Tongue (tissue), 2 donors: ENCODE data around the gene DUSP5. TPM values are rescaled to one million over a fixed set of nuclear protein-coding genes. Genes with fewer than 3 reads are reported as not detected.
A peak's percentile ranks its signal among the peaks of the same experiment; 100 is the strongest.
"Not testable (repeated sequence)": the region's sequence is repeated elsewhere in the genome, so short reads cannot be mapped to it uniquely, and the experiment has no call there.

Source experiments
- DNase-seq: peaks from one replicate; pipeline ENCODE4 v3.0.0-alpha.2; 2015
- total RNA-seq: library from RNA; depleted of rRNA; stranded (reverse); fragments of >200 nt; gene quantifications from one replicate; pipeline ENCODE4 v1.2.3, GENCODE V29; 2014

The DUSP5 gene, protein sequence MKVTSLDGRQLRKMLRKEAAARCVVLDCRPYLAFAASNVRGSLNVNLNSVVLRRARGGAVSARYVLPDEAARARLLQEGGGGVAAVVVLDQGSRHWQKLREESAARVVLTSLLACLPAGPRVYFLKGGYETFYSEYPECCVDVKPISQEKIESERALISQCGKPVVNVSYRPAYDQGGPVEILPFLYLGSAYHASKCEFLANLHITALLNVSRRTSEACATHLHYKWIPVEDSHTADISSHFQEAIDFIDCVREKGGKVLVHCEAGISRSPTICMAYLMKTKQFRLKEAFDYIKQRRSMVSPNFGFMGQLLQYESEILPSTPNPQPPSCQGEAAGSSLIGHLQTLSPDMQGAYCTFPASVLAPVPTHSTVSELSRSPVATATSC
- 10.5 TPM for total RNA-seq

DNA sequence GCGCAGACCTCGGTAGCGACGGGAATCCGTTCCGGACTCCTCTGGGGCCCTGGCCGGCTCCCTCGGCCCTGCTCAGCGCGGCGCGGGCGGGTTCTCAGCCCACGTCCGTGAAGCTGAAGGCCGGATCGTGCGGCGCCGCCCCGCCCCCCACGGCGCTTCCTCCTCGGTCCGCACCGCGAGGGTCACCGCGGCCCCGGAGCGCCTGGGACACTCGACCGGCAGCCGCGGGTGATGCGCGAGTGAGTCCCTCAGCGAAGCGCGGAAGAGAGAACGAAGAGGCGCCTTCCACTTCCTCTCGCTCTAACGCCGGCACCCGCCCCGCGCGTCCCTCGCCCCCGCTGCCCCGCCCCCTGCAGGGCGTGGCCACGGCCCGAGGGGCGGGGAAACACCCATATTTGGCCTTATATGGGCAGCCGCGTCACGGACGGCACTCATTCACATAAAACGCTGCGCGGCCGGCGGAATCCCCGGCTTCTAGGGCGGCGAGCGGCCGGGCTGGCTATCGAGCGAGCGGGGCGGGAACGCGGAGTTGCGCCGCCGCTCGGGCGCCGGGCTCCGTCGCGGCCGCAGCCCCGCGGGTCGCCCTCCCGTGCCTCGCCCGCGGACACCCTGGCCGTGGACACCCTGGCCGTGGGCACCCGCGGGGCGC, at the start of gene DUSP5:
Gene DUSP5 (plus strand): TSS at position 470 of the 649 bp plus-strand sequence. CDS start 215 bp downstream, outside the sequence.
- DNase-seq, result peak; percentile 97

DNA sequence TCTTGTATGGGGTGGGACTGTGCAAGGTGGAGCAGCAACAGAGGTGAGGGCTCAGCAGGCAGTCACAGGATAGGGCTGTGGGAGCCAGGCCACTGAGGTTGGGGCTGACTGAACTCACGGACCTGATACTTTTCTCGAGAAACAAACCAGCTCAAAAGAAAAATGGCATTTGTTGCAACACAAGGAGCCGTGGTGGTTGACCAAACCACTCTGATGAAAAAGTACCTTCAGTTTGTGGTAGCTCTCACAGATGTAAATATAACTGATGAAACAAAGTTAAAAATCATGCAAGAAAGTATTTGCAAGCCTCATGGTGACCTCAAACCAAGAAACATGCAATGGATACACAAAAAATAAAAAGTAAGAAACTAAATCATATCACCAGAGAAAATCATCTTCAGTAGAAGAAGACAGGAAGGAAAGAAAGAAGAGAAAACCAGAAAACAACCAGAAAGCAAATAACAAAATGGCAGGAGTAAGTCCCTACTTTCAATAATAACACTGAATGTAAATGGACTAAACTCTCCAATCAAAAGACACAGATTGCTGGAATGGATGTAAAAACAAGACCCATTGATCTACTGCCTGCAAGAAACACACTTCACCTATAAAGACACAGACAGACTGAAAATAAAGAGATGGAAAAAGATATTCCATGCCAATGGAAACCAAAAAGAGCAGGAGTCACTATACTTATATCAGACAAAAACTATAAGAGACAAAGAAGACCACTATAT, 48.9 kb upstream of the DUSP5 start:
- DNase-seq, result no peak

DNA sequence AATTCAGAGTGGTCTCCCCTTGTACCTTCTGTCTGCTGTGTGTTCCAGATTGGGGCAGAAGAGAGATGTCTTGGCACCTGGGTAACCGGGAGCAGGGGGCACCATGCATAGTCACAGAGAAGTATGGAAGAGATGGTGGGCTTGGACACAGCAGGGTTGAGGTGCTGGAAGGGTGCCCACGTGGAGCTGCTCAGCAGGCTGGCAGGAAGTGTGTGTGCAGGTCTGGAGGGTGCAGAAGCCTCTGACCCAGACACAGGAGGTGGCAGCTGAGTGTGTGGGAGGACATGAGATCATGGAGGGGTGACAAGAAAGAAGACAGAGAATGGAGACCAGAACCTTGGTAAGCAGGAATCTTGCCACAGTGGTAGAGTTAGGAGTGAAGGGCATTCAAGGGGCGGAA, 42.3 kb upstream of the DUSP5 start:
- DNase-seq, result no peak

DNA sequence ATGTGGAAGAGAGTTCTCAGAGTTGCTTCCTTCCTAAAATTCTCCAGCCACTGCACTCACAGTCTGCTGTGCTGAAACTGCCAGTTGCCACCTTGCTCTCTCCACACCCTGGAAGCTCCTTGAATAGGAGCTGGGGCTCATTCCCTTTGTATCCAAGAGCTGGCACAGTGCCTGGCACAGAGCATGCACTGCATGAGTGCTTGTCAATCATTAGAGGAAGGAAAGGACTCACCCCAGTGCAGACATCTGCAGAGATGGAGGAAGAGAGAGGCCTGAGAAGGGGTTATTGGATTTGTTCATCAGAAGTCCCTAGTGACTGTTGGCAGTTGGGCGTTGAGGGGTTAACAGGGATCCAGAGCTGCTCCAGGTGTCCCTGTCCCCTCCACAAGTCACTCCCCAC, 41.7 kb upstream of the DUSP5 start:
- DNase-seq, result peak; percentile 84

DNA sequence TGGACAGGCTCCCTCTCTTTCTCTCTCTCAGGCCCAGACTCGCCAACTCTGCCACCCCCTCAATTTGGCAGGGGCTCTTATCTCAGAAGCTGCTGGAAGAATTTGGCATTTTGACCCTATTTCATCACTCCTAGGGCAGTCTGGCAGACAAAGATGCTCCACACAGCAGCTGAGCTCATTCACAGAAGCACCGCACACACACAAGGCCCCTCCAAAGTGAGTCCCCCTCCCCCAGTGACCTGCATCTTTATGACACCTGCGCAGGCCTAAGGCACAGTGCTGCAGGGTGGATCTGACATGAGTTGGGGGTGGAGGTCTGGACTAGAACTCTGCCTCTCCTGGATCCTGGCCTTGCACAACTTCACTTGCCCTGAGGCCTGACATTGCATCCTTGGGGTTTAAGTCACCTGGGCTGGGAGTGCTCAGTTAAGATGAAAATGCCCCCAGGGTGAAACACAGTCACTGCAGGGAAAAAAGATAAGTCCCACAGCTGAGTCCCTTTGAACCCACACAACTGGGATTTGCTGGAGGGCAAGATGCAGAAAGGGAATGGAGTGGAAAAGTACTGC, 41.1 kb upstream of the DUSP5 start:
- peak; percentile 35 for DNase-seq

DNA sequence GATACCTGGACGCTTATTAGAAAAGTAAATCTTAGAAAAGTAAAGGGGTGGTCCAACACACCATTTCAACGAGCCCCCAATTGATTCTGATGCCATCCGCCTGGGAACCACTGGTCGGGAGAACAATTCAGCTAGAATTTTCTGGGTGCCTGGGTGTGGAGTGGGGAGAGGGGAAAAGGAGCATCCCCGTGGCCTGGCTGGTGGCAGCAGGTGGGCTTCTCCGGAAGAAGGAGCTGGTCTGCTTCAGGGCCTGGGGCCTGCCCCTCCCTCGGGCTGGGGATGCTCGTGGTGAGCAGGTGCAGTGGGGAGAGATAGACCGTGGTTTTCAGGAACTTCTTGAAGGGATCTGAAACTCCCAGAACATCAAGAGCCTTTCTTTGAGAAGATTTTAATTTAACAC, 39.9 kb upstream of the DUSP5 start:
- no peak for DNase-seq

DNA sequence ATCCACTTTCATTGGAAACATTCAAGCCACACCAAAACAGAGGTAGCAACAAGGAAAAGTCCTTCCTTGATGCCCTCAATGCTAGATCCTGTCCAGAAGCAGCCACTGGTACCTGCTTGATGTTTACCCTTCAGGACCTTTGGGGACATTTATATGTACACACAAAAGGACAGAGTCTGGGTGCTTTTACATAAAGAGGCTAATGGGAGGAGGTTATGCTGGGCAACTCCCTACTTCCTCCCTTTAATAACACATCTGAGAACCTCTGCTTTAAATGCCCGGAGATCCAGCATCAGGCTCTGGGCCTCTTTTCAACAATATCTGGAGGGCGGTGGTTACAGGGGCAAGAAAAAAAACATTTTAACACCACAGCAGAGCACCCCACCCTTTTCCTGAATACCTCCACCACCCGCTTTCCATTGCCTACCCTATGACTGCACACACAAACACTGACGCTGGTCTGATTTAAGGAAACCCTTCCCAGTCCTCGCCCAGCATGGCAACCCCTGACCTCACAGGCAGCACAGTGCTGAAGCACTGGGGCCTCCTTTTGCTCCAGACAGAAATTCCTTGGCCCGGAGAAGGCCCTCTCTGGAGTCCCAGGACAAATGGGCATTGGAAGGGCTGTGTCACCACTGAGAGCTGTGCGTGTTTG, 39.3 kb upstream of the DUSP5 start:
- no peak for DNase-seq

DNA sequence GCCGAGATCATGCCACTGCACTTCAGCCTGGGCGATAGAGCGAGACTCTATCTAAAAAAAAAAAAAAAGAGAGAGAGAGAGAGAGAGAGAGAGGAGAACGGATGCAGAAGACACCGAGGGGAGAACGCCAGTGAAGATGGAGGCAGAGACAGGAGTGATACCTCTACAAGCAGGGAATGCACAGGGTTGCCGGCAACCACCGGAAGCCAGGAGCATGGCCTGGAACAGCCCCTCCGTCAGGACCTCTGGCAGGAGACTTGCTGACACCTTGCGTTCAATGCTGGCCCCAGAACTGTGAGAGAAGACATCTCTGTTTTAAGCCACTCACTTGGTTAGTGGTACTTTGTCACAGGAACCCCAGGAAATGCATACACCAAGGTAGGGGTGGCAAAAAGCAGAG, 38.1 kb upstream of the DUSP5 start:
- no peak for DNase-seq

DNA sequence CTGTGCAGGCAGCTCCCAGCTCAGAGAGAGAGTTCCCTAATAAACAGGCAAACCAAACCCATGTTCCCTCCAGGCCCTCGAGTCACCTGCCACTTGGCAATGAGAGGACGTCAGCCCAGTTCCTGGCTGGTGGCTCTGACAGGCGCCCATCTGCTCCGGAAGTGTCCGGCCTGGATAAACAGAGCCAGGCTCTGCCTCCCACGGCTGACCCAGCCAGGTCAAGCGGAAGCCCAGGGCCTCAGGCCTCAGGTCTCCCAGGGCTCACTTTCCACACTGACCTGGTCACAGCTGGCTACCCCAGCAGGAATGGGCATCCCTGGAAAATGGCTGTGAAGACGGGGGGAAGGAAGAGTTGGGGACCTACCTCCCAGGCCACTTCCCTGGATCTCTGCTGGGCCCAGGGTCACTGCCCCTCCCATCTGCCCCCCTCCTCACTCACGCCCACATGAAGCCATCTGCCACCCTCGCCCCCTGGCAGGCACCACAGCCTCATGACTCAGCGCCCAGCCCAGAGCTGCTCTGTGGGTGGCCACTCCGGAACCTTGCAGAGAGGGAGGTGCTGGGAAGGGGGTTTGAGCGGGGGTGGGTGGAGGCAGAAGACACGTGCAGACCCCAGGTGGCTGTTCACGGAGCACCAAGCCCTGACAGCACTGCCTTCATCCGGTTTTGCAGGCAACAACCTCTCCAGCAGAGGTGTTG, 37.4 kb upstream of the DUSP5 start:
- DNase-seq, result peak; percentile 25

DNA sequence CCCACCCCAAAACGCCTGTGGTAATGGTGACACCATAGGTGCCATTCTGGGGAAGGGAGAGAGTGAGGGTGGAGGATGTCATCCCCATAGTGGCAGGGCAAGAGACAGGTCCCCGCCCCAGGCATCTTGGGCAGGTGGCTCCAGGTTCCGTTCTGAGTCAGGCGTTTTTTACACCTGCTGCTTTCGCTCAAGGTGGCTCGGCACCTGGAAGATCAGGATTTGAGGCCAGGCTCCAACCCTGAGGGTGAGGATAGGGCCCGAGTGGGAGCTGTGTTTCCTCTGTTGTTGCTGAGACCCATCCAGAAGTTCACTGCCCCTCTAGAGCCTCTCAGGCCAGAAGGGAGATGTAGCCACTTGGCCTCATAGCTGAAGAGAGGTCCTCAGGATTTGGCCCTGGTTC, 36.6 kb upstream of the DUSP5 start:
- DNase-seq, result no peak

DNA sequence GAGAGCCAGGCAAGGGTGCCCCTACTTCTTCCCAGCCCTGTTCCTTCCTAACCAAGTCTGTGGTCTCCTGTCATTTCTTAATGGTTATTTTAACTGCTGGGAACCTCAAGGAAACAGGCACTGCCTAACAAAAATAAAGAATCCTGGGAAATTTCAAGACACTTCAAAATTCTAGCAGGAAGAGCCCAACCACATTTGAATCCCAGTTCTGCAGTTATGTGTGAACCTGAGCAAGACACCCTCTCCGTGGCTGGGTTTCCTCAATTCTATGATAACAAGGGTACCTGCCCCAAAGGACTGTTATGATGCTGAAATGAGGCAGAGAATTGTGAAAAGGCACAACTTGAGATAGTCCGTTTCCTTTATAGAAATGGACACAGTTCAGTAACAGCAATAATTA, 36.2 kb upstream of the DUSP5 start:
- DNase-seq, result no peak

DNA sequence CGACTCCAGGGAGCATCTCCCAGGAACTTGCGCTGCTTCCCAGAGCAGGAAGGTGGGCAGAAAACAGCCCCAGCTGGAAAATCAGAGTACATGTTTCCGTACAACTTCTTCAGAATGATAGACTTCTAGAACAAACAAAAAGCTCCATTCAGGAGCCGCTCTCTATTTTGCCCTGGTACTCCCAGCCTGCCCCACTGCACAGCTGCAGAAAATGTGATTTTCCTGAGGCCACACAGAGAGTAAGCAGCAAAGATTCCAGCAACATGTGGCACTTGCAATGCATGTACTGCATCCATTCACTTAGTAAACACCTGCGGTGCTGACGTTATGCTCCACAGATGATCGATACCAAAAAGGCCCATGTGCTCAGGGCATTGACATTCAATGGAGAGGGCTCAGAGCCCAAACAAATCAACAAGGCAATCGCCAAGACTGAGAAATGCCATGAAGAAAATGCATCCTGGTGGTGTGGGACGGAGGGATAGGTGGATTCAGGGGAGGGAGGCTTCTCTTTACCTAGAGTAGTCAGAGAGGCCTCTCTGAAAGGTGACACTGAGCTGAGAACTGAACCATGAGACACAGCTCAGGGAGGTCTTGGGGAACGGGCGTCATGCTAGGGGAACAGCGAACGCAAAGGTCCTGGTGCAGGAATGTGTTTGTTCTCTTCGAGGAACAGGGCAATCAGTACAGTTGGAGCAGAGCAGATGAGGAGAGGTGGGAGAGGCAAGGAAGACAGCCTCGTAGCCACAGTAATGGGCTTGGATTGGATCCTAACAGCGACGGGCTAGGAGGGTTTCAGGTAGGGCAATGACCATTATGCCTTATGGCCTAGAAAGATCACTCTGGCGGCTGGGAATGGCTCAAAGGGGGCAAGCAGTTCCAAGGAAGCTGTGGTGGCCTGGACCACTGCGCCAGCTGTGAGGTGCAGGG, 35.3 kb upstream of the DUSP5 start:
- peak; percentile 19 for DNase-seq

DNA sequence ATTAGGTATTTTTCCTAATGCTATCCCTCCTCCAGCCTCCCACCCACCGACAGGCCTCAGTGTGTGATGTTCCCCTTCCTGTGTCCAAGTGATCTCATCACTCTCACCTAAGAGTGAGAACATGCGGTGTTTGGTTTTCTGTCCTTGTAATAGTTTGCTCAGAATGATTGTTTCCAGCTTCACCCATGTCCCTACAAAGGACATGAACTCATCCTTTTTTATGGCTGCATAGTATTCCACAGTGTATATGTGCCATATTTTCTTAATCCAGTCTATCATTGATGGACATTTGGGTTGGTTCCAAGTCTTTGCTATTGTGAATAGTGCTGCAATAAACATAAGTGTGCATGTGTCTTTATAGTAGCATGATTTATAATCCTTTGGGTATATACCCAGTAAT, 29.4 kb upstream of the DUSP5 start:
- DNase-seq, result not testable (repeated sequence)

DNA sequence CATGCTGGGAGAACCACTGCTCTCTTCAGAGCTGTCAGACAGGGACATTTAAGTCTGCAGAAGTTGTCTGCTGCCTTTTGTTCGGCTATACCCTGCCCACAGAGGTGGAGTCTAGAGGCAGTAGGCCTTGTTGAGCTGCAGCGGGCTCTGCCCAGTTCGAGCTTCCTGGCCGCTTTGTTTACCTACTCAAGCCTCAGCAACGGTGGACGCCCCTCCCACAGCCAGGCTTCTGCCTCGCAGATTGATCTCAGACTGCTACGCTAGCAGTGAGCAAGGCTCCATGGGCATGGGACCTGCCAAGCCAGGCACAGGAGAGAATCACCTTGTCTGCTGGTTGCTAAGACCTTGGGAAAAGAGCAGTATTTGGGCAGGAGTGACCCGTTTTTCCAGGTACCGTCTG, 27.2 kb upstream of the DUSP5 start:
- DNase-seq, result not testable (repeated sequence)

DNA sequence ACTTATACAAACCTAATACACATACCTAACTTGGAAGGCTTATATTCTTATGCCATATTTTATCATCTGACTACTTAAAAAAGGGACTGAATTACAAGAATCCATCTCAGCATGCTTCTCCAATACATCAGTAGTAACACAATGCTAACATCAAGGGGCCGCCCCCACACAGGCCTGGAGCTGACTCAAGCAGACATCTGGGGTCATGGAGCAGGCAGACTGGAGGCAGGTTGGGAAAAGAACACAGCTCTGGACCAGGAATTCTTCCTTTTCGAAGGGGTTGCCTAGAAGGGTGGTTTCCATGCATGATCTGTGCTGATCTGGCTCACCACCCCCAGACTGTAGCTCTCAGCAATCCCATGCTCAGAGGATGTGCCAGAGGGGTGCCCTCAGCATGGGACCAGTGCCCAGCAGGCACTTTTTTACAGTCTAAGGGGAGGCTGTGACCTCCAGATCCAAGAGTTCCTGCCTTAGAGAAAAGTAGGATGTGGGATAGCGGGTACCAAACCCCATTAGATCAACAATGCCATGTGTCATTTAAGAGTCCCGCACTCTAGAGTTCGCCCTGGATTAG, 26.1 kb upstream of the DUSP5 start:
- no peak for DNase-seq

DNA sequence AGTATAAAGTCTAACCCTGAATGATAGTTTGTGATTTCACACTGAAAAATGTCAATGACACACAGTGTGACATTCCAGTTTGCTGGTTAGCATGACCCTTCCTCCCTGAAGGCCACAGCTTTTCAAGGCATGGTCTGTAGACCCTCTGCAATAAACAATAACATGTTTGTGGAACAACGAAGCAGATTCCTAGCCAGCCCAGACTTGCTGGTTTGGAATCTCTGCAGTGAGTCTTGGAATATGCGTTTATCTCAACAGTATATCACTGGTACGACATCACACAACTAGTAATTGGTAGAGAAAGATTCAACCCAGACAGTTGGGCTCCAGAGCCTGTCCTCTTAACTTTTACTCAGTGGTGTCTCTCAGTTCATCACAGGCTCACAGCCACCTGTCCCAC, 23.7 kb upstream of the DUSP5 start:
- no peak for DNase-seq

DNA sequence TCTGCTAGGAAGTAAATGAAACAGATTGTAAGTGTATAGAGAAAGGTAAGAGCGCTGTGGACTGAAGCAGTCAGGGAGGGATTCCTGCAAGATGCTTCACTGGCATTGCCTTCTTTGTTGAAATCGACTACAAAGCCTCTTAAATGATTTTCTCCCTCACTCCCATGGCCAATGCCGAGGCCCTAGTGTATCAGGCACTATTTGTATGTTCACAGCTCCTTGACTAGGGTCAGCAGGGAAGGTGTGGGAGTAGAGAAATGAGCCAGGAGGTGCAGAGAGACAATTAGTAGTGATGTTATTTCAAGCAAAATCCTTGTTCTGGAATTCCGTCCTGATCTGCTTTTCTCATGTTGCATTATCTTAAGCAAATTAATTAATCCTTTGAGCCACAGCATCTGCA, 22.9 kb upstream of the DUSP5 start:
- no peak for DNase-seq

DNA sequence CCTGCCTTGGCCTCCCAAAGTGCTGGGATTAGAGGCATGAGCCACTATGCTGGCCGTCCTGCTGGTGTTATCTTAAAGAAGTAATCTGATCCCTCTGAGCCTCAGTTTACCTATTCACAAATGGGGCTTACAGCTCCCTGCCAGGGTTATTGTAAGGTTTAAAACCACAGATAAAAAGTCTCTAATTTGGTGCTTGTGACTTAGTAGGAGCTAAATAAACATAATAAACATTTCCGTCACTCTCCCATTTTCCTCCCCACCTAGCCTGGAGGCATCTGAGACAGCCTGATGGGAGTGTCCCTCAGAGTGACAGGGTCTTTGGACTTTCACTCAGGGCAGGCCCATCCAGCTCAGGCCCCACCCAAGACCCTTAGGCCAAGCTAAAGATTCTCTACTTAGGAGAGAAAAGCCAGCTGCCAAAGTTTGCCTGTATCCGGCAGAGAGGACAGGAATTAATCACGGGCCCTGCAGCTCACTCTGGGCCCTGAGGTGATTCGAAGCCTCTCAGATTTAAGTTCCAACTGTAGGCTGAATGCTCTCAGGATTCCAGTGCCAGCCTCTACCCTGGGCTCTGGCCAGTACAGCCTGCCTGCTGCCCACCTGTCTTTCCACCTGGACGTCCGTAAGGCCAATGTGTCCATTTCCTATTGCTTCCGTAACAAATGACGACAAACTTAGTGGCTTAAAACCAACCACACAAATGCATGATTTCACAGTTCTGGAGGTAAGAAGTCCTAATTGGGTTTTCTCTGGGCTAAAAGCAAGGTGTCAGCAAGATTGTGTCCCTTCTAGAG, 21.8 kb upstream of the DUSP5 start:
- DNase-seq, result no peak

DNA sequence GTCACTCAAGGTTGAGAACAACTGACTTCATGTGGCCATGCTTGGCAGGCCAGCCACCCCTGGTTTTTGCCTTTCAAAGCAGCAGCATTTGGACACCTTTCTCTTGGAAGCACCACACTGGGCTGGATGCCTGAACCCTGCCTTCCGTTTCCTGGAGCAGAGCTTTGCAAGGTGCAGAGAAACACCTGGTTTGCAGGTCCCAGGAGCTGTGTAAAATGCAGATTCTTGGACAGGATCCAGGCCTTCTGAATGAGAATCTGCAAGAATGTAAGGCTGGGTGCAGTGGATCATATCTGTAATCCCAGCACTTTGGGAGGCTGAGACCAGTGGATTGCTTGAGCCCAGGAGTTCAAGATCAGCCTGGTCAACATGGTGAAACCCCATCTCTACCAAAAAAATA, 18.0 kb upstream of the DUSP5 start:
- no peak for DNase-seq
